Prostate gland (tissue), 2 donors: ENCODE results near the gene ITGB5. TPM values are rescaled to one million over a fixed set of nuclear protein-coding genes. Genes with fewer than 3 reads are reported as not detected.
A peak's percentile ranks its signal among the peaks of the same experiment; 100 is the strongest.

Experiments used
- DNase-seq: peaks from one replicate; pipeline ENCODE4 v3.0.0-alpha.2; 2019; ENCODE audit warnings: low spot score
- H3K27ac ChIP-seq, 2 donors: fragments of 200-600 bp; sonication (generic); 2 replicates each; pipeline ENCODE4 v1.5.1; 2017 to 2019
- H3K27me3 ChIP-seq: fragments of 200-600 bp; sonication (generic); replicated peaks from 2 replicates; pipeline ENCODE4 v1.5.1; 2019; ENCODE audit not compliant: insufficient read depth
- H3K36me3 ChIP-seq, 2 donors: fragments of 200-600 bp; sonication (generic); 1 replicate in 1 of 2; 2 replicates in 1 of 2; pipeline versions ENCODE4 v1.5.1 to v1.8.1; 2017 to 2019
- H3K4me1 ChIP-seq: fragments of 200-600 bp; sonication (generic); replicated peaks from 2 replicates; pipeline ENCODE4 v1.5.1; 2019
- H3K4me3 ChIP-seq, 2 donors: fragments of 200-600 bp; sonication (generic); 2 replicates each; pipeline ENCODE4 v1.5.1; 2017 to 2019
- H3K9me3 ChIP-seq: fragments of 200-600 bp; sonication (generic); 2 replicates; pipeline ENCODE4 v1.5.1; 2017
- POLR2A ChIP-seq: fragments of 450-650 bp; IDR thresholded peaks from one replicate; pipeline ENCODE4 v1.6.1; 2016; ENCODE audit warnings: antibody characterized with exemption, mild to moderate bottlenecking
- POLR2AphosphoS5 ChIP-seq: sonication (generic); formaldehyde crosslinking; IDR thresholded peaks from one replicate; pipeline ENCODE4 v1.6.1; 2017; ENCODE audit warnings: antibody characterized with exemption
- WGBS: methylation state at CpG from one replicate; pipeline ENCODE4 v1.1.5; 2018; 5-methylcytosine and 5-hydroxymethylcytosine counted together
- intact Hi-C: fragments of 100-400 bp; cut with DNase I; formaldehyde crosslinking; loops from one replicate; pipeline ENCODE4 v1.14.2; 2022
- total RNA-seq, 2 donors: library from RNA; depleted of rRNA; stranded (reverse); fragments of >200 nt; gene quantifications; one replicate each; pipeline ENCODE4 v1.1.0, GENCODE V29; 2016
- TF ChIP-seq, protein P1 (sequence below), 4 experiments: fragments of 200-600 bp in 2 of 4; fragments of 450-650 bp in 2 of 4; sonication (generic) in 2 of 4; IDR thresholded peaks; 1 replicate in 3 of 4; 2 replicates in 1 of 4; pipeline ENCODE4 v1.5.1; 2016 to 2019; ENCODE audit warnings: antibody characterized with exemption in 4 of 4, mild to moderate bottlenecking in 2 of 4, moderate library complexity in 2 of 4

The ITGB5 gene
- total RNA-seq, 2 donors from 2014 or later: 123 to 154 TPM

DNA sequence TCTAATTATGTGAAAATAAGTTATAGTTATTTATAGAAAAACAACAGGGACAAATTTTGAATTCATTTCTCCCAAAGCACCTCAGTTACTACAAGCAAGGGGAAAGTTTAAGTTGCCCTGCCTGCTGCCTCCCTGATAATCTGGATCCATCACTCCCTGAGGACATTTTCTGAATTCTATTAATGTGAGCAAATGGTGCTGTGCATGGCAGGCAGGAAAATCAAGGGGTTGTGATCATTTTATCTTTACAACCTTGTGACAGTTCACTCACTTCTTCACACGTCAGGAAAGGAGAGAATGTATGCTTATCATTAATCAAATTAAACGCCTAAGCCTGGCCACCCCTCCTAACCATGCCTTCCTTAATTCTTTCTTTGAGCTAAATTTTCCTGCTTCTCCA is 39.3 kb downstream of the ITGB5 start:
- Histone ChIP-seq H3K4me3 (no peak overlapping the region), H3K36me3 (no peaks in the 10 kb centered on the region), H3K9me3 (no peaks in the 10 kb centered on the region), H3K27me3 (no peaks in the 10 kb centered on the region), H3K27ac (no peak overlapping the region), H3K4me1 (no peaks in the 10 kb centered on the region)
- no peak for TF ChIP-seq POLR2A
- TF ChIP-seq, protein P1, sequence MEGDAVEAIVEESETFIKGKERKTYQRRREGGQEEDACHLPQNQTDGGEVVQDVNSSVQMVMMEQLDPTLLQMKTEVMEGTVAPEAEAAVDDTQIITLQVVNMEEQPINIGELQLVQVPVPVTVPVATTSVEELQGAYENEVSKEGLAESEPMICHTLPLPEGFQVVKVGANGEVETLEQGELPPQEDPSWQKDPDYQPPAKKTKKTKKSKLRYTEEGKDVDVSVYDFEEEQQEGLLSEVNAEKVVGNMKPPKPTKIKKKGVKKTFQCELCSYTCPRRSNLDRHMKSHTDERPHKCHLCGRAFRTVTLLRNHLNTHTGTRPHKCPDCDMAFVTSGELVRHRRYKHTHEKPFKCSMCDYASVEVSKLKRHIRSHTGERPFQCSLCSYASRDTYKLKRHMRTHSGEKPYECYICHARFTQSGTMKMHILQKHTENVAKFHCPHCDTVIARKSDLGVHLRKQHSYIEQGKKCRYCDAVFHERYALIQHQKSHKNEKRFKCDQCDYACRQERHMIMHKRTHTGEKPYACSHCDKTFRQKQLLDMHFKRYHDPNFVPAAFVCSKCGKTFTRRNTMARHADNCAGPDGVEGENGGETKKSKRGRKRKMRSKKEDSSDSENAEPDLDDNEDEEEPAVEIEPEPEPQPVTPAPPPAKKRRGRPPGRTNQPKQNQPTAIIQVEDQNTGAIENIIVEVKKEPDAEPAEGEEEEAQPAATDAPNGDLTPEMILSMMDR (IDR thresholded peaks at IDR 0.05): no peak
- 76% methylated on average over 2 of the region's 2 CpGs for WGBS
- no peak for DNase-seq
- intact Hi-C loops: no loop called here

- 90% methylated on average over 1 of the region's 1 CpG for WGBS
- Histone ChIP-seq H3K27ac (no peak overlapping the region), H3K36me3 (no peaks in the 10 kb centered on the region), H3K27me3 (no peaks in the 10 kb centered on the region), H3K4me1 (no peaks in the 10 kb centered on the region), H3K9me3 (no peaks in the 10 kb centered on the region), H3K4me3 (no peak overlapping the region)
- intact Hi-C loops: no loop called here
- no peak for TF ChIP-seq POLR2A
- no peak for TF ChIP-seq POLR2AphosphoS5
- TF ChIP-seq, protein P1 (IDR thresholded peaks at IDR 0.05): no peak
- DNase-seq: no peak
These were observed 40.1 kb downstream of the ITGB5 start for GRCh38 chr3:124847051-124847450.

DNA sequence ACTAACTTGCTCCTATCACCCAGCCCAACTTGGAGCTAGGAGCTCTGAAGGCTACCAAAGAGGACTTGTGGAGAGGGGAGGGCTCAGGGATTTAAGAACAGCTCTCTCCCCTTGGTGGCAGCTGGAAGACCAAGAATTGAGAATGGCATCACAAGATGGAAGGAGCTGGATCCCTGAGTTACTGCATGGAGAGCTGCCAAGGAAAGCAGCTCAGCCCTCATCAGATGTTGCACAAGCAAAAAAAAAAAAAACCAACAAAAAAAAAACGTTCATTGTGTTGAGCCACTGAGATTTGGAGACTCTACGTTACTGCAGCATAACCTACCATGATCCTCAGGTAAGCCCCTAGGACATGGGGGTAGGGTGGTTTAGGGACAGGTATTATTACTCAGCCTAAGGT is 41.0 kb downstream of the ITGB5 start:
- WGBS: 33% methylated on average over 2 of the region's 2 CpGs
- H3K9me3 ChIP-seq: no peaks in the 10 kb centered on the region
- H3K36me3 ChIP-seq: no peaks in the 10 kb centered on the region
- no peak overlapping the region for H3K27ac ChIP-seq
- no peaks in the 10 kb centered on the region for H3K4me1 ChIP-seq
- intact Hi-C loops: no loop called here
- no peaks in the 10 kb centered on the region for H3K27me3 ChIP-seq
- no peak for DNase-seq
- H3K4me3 ChIP-seq: no peak overlapping the region
- no peak for TF ChIP-seq POLR2A
- TF ChIP-seq POLR2AphosphoS5: no peak
- TF ChIP-seq, protein P1 (IDR thresholded peaks at IDR 0.05): no peak

DNA sequence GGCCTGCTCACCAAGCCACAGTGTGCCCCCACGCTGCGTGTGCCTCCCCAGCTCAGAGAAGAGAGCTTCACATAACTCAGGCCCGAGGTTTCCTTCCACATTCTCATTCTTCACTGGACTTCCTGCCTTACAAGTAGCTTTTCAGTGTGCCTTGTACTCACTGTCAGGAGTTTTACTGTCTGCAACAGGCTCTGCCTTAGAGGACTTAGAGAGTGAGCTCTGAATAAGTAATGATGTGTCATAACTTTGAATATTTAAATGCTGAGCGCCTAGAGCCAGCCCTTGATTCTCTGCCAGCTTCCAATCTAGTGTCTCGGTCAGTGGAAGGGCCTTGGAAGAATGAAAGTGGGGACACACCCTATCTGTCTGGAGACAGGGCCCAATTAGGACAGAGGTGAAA is 41.8 kb downstream of the ITGB5 start:
- Histone ChIP-seq H3K27ac (peak overlapping the region; percentile 16 to 29), H3K4me1 (no peaks in the 10 kb centered on the region), H3K4me3 (no peak overlapping the region), H3K27me3 (no peaks in the 10 kb centered on the region), H3K9me3 (no peaks in the 10 kb centered on the region), H3K36me3 (no peaks in the 10 kb centered on the region)
- WGBS: 48% methylated on average over 5 of the region's 5 CpGs
- no peak for TF ChIP-seq POLR2A
- TF ChIP-seq, protein P1 (IDR thresholded peaks at IDR 0.05): no peak
- TF ChIP-seq POLR2AphosphoS5: peak; percentile 7
- DNase-seq: no peak
- intact Hi-C loops: no loop called here

GRCh38 chr3:124843506-124844177 is 43.5 kb downstream of the ITGB5 start:
- H3K36me3 ChIP-seq: no peaks in the 10 kb centered on the region
- intact Hi-C loops: no loop called here
- no peak for DNase-seq
- no peaks in the 10 kb centered on the region for H3K27me3 ChIP-seq
- no peaks in the 10 kb centered on the region for H3K4me1 ChIP-seq
- no peak overlapping the region for H3K4me3 ChIP-seq
- TF ChIP-seq, protein P1 (IDR thresholded peaks at IDR 0.05): no peak
- no peak for TF ChIP-seq POLR2AphosphoS5
- TF ChIP-seq POLR2A: no peak
- H3K9me3 ChIP-seq: no peaks in the 10 kb centered on the region
- WGBS: 82% methylated on average over 5 of the region's 5 CpGs
- H3K27ac ChIP-seq: peak overlapping the region in 1 of 2 donors; percentile 33
